Muscle layer of duodenum (tissue), 2 donors: ENCODE measurements around the gene GNG8.

Source experiments
- H3K27ac ChIP-seq: one replicate; pipeline ENCODE4 v1.7.0; 2013; ENCODE audit warnings: mild to moderate bottlenecking, low read length
- H3K27me3 ChIP-seq: one replicate; pipeline ENCODE4 v1.7.0; 2013; ENCODE audit warnings: low read depth, mild to moderate bottlenecking, control low read depth, low read length
- H3K36me3 ChIP-seq, 2 donors: one replicate each; pipeline ENCODE4 v1.7.0; 2013; ENCODE audit warnings: low read length in 2 of 2, control low read depth in 1 of 2, mild to moderate bottlenecking in 1 of 2; ENCODE audit not compliant: insufficient read depth in 2 of 2, control insufficient read depth in 1 of 2
- H3K4me1 ChIP-seq, 2 donors: one replicate each; pipeline ENCODE4 v1.7.0; 2013; ENCODE audit warnings: low read length in 2 of 2, mild to moderate bottlenecking in 2 of 2, control low read depth in 1 of 2, moderate library complexity in 1 of 2; ENCODE audit not compliant: insufficient read depth in 2 of 2, control insufficient read depth in 1 of 2
- H3K4me3 ChIP-seq, 2 donors: one replicate each; pipeline ENCODE4 v1.7.0; 2013; ENCODE audit warnings: low read length in 2 of 2, low read depth in 1 of 2, mild to moderate bottlenecking in 1 of 2
- H3K9me3 ChIP-seq, 2 donors: one replicate each; pipeline ENCODE4 v1.7.0; 2013; ENCODE audit warnings: low read length in 2 of 2, control low read depth in 1 of 2, mild to moderate bottlenecking in 1 of 2; ENCODE audit not compliant: control insufficient read depth in 1 of 2
- donor health status: healthy.

GNG8 gene

DNA sequence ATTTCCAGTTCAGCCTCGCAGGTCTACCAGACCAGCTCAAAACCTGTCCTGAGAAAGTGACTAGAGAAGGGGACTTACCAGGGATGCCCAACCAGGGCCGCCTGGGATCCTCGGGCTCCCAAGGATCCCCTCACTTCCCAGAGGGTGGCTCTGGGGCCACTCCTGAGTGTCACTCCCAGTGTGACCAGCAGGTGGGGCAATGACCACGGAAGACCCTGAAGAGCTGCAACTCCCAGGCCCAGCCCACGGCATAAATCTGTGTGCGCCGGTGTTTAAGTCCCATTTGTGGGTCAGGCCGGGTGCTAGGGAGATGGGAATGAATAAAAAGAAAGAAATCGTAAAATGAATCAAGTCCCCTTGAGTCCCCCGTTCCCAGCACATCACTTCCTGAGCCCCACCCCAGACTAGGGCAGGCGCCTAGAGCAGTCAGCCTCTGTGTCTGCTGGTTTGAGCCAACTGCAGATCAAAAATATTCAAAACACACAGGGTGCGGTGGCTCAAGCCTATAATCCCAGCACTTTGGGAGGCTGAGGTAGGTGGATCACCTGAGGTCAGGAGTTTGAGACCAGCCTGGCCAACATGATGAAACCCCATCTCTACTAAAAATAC lies 21.8 kb downstream of the GNG8 start:
- Histone ChIP-seq H3K4me1 (peaks cover 6 to 11% of the 10 kb centered on the region in 2 donors), H3K36me3 (peaks cover 6 to 8% of the 10 kb centered on the region in 2 donors), H3K27ac (no peak overlapping the region)

DNA sequence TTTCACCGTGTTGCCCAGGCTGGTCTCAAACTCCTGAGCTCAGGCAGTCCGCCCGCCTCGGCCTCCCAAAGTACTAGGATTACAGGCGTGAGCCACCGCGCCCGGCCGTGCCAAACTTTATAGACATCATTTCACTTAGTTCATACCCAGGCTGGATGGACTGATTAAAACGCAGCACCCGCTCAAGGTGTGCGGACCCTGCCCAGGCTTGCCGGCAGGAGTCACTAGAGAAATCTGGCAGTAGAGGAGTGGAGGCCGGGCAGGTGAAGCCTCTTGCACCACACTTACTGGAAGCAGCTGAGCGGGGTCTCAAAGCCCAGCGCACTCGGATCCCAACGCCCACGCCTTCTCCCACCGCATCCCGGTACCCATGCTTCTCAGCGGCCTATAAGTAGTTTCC lies 22.5 kb downstream of the GNG8 start:
- H3K27ac ChIP-seq, result no peak overlapping the region
- no peaks in the 10 kb centered on the region for H3K27me3 ChIP-seq
- peaks cover 6 to 8% of the 10 kb centered on the region in 2 donors for H3K4me1 ChIP-seq
- no peak overlapping the region for H3K4me3 ChIP-seq
- peaks cover 12 to 15% of the 10 kb centered on the region in 2 donors for H3K36me3 ChIP-seq
- H3K9me3 ChIP-seq, result no peaks in the 10 kb centered on the region

More for the DNA sequence above, 21.8 kb downstream of the GNG8 start:
- H3K27me3 ChIP-seq, result no peaks in the 10 kb centered on the region
- H3K9me3 ChIP-seq, result no peaks in the 10 kb centered on the region
- H3K4me3 ChIP-seq, result no peak overlapping the region

DNA sequence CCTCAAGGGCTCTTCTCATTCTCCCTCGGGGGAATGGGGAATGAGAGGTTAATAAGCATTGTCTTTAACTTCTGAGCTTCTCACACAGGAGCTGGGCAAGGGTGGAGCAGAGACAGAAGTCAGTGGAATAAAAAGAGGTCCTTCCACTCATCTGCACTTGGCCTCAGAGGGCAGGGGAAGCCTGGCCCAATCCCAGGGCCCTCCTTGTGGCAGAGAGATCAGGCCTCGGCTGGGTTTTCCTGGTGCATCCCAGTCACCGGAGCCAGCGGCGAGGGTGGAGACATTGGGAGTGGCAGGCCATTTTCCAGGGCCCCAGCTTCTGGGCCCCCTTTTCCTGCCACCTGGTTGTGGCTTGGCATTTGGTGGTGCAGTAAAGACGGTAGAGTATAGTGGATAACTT lies 24.2 kb downstream of the GNG8 start:
- H3K4me3 ChIP-seq, result no peak overlapping the region
- H3K9me3 ChIP-seq, result no peaks in the 10 kb centered on the region
- peaks cover 0 to 8% of the 10 kb centered on the region in 2 donors for H3K4me1 ChIP-seq
- no peak overlapping the region for H3K27ac ChIP-seq
- no peaks in the 10 kb centered on the region for H3K27me3 ChIP-seq
- peaks cover 28 to 32% of the 10 kb centered on the region in 2 donors for H3K36me3 ChIP-seq

DNA sequence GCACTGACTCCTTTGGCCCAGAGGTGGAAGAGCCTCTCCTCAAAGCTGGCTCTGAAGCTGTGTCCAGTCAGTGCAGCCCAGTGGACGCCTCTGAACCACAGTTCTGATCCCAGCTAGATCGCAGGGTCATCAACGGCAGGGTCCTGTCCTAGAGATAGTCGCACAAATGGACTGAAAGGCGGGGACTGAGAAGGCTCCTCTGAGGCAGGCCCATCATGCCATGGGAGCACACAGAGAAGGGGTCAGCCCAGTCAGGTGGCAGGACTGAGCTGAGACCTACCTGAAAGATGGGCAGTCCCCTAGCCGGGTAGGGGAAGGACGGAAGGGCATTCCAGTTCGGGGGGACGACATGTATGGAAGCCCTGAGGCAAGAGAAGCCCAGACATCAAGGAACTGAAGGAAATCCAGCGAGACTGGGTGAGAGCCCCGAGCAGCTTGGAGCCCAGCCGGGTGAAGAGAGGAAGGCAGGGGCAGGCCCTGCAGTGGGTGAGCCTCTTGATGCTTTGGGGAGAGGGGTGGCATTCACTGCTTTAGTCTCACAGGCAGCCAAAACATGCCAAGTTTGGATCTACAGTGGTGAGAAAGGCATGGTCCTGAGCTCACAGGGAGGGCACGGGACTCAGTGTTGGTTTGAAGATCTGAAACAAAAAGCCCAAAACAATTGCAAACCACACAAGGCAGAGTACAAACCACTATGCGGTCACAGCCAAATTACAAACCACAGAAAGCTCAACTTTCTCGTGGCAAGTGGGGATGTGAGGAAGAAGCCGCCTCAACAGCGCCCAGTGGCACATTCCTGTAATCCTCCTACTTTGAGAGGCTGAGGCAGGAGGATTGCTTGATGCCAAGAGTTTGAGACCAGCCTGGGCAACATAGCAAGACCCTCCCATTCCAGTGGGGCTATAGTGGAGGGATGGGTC lies 24.9 kb downstream of the GNG8 start:
- Histone ChIP-seq H3K36me3 (peaks cover 34 to 36% of the 10 kb centered on the region in 2 donors), H3K27ac (no peak overlapping the region), H3K27me3 (no peaks in the 10 kb centered on the region), H3K4me3 (no peak overlapping the region), H3K4me1 (peaks cover 0 to 5% of the 10 kb centered on the region in 2 donors), H3K9me3 (no peaks in the 10 kb centered on the region)

DNA sequence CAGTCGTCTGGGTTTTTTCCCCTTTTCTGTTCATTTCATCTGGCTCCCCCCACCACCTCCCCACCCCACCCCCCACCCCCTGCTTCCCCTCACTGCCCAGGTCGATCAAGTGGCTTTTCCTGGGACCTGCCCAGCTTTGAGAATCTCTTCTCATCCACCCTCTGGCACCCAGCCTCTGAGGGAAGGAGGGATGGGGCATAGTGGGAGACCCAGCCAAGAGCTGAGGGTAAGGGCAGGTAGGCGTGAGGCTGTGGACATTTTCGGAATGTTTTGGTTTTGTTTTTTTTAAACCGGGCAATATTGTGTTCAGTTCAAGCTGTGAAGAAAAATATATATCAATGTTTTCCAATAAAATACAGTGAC lies 25.6 kb downstream of the GNG8 start:
- Histone ChIP-seq H3K27ac (no peak overlapping the region), H3K4me1 (peaks cover 0 to 8% of the 10 kb centered on the region in 2 donors), H3K4me3 (no peak overlapping the region), H3K27me3 (no peaks in the 10 kb centered on the region), H3K9me3 (no peaks in the 10 kb centered on the region), H3K36me3 (peaks cover 39% of the 10 kb centered on the region in 2 donors)

DNA sequence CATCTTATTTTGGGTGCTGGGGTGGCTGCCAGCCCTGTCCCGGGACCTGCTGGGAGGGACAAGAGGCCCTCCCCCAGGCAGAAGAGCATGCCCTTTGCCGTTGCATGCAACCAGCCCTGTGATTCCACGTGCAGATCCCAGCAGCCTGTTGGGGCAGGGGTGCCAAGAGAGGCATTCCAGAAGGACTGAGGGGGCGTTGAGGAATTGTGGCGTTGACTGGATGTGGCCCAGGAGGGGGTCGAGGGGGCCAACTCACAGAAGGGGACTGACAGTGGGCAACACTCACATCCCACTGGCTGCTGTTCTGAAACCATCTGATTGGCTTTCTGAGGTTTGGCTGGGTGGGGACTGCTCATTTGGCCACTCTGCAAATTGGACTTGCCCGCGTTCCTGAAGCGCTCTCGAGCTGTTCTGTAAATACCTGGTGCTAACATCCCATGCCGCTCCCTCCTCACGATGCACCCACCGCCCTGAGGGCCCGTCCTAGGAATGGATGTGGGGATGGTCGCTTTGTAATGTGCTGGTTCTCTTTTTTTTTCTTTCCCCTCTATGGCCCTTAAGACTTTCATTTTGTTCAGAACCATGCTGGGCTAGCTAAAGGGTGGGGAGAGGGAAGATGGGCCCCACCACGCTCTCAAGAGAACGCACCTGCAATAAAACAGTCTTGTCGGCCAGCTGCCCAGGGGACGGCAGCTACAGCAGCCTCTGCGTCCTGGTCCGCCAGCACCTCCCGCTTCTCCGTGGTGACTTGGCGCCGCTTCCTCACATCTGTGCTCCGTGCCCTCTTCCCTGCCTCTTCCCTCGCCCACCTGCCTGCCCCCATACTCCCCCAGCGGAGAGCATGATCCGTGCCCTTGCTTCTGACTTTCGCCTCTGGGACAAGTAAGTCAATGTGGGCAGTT lies 26.2 kb downstream of the GNG8 start:
- Histone ChIP-seq H3K27me3 (no peaks in the 10 kb centered on the region), H3K4me3 (no peak overlapping the region), H3K36me3 (peaks cover 39% of the 10 kb centered on the region in 2 donors), H3K9me3 (no peaks in the 10 kb centered on the region), H3K4me1 (peaks cover 0 to 15% of the 10 kb centered on the region in 2 donors), H3K27ac (no peak overlapping the region)

DNA sequence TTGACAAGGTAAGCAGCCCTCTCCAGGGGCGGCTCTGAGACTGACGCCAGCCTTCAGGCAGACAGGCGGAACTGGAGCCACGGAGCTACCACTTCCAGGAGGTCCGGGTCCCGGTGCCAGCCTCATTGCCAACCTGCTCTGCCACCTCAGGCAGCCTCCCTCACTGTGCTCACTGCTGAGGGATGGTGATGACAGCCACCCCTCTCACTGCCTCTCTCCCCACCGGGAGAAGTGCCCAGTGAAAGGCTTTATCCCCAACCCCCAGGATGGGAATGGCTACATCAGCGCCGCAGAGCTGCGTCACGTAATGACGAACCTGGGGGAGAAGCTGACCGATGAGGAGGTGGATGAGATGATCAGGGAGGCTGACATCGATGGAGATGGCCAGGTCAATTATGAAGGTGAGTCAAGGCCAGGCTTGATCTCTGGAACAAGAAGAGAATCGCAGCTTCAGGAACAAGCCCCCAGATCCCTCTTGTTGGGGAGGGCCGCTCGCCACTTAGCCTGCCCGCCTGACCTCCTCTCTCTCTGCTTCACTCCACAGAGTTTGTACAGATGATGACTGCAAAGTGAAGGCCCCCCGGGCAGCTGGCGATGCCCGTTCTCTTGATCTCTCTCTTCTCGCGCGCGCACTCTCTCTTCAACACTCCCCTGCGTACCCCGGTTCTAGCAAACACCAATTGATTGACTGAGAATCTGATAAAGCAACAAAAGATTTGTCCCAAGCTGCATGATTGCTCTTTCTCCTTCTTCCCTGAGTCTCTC lies 27.2 kb downstream of the GNG8 start:
- no peaks in the 10 kb centered on the region for H3K27me3 ChIP-seq
- H3K36me3 ChIP-seq, result peaks cover 39% of the 10 kb centered on the region in 2 donors
- H3K4me1 ChIP-seq, result peaks cover 6 to 25% of the 10 kb centered on the region in 2 donors
- no peak overlapping the region for H3K4me3 ChIP-seq
- H3K27ac ChIP-seq, result no peak overlapping the region
- no peaks in the 10 kb centered on the region for H3K9me3 ChIP-seq

DNA sequence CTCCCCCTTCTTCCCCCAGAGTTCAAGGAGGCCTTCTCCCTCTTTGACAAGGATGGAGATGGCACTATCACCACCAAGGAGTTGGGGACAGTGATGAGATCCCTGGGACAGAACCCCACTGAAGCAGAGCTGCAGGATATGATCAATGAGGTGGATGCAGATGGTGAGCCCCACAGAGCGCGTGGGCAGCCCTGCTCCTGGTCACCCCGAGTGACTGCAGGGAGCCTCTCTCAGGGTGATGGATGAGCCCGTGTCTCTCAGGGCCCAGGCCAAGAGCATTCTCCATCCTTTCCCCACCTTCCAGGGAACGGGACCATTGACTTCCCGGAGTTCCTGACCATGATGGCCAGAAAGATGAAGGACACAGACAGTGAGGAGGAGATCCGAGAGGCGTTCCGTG lies 27.8 kb downstream of the GNG8 start:
- no peaks in the 10 kb centered on the region for H3K9me3 ChIP-seq
- H3K4me3 ChIP-seq, result no peak overlapping the region
- H3K4me1 ChIP-seq, result peaks cover 12 to 31% of the 10 kb centered on the region in 2 donors
- no peaks in the 10 kb centered on the region for H3K27me3 ChIP-seq
- H3K27ac ChIP-seq, result no peak overlapping the region
- H3K36me3 ChIP-seq, result peaks cover 39% of the 10 kb centered on the region in 2 donors

DNA sequence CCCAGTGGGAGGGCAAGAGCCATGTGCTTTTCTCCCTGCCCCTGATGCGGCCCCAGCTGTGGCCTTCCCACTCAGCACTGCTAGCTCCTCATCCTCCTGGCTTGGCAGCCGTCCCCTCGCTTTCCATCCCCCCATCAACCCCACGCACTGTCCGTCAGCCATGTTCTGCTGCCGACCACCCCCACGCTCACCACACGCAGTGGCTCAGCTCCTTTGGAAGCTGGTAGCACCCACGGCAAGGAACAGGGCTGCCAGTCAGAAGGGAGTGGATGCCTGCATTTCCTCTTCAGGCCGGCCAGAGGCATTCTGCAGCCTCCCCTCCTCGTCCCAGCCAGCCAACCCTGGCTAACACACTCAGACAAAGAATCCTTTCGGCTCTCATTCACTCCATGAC lies 28.6 kb downstream of the GNG8 start:
- no peak overlapping the region for H3K27ac ChIP-seq
- H3K9me3 ChIP-seq, result no peaks in the 10 kb centered on the region
- peaks cover 39% of the 10 kb centered on the region in 2 donors for H3K36me3 ChIP-seq
- H3K4me1 ChIP-seq, result peaks cover 17 to 38% of the 10 kb centered on the region in 2 donors
- no peak overlapping the region for H3K4me3 ChIP-seq
- H3K27me3 ChIP-seq, result no peaks in the 10 kb centered on the region

DNA sequence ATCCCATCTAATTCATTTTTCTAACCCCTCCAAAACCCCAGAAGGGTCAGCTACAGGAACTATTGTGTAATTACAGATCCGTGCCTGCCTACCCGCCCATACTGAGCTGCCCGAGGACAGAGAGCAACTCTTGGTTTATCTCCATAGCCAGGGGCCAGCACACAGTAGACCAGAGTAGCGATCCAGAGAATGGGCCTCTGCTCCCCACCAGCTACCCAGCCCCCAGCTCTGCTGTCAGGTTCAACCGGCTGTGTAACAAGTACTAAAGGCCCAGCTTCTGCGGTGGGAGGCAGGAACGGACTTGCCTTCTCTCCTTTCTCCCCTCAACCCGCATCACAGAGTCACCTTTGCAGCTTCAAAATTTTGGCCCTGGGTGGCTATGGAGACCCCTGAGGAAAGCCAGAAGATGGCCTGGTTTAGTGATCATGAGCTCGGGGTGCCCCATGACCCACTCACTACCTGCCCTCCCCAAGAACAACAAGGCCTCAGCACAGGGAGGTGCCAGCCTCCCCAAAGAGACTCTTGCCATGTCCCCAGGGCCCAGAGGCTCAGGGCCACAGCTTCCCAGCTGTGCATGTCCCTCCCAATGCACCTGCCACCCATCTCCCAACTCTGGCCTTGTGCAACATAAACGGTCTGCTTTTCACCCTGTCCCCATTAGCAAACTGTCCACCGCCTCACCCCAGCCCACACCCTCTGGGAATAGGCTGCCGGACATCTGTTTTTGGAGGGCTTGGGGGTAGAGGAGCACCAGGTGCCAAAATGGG lies 29.1 kb downstream of the GNG8 start:
- H3K4me3 ChIP-seq, result no peak overlapping the region
- peaks cover 17 to 40% of the 10 kb centered on the region in 2 donors for H3K4me1 ChIP-seq
- no peaks in the 10 kb centered on the region for H3K27me3 ChIP-seq
- H3K27ac ChIP-seq, result no peak overlapping the region
- peaks cover 39% of the 10 kb centered on the region in 2 donors for H3K36me3 ChIP-seq
- H3K9me3 ChIP-seq, result no peaks in the 10 kb centered on the region
